A549 treated with AZD9567 at 1 μM for 4 hours (cell line): ENCODE results near the gene BCOR. TPM values are rescaled to one million over a fixed set of nuclear protein-coding genes. Genes with fewer than 3 reads are reported as not detected.

Experiments used
- total RNA-seq: library from RNA; stranded (reverse); fragments of 200-300 nt; extraction: Qiagen RNA extraction; gene quantifications from 5 replicates; pipeline ENCODE4 v1.2.3, GENCODE V29; 2022; ENCODE audit not compliant: insufficient read depth

Gene BCOR
- total RNA-seq, result 21.4 to 23.7 TPM (median 23.1 TPM) in 5 replicates

DNA sequence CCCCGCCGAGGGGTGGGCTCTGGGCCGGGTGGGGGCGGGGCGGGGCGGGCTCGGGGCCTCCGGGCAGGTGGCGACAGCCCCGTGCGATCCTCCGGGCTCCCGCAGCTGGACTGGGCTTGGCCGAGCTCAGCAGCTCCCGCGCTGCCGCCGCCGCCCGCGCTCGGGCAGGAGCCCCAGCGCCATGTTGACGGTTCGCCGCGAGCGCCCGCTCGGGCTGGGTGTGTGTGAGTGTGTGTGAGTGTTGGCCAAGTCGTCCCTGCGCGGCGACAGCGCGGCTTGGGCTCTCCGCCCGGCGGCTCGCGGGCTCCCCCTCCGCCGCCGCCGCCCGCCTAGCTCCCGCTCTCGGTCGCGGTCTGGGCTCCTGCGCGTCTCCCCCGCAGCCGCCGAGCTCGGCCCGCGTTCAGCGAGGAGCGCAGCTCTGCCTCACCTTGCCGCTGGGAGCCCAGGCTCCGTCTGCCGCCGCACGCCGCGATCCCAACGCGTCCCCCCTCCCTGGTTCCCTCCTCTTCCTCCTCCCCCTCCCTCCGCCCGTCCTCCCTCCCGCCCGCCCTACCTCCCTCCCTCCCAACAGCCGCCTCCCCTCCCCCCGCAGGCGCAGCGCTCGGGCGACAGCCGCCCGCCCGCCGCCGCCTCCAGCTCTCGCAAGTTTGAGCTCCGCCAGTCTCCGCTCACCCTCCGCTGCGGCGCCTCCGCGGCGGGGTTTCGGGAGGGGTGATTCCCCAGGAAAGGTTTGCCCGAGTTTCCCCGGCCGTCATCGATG lies at the start of gene BCOR:
BCOR (minus strand) TSS at position 455 of the 760 bp plus-strand sequence. CDS start 20,029 bp downstream, outside the sequence.

